Esophagus muscularis mucosa (tissue), 3 donors: ENCODE results near the gene CACNA2D2.

ENCODE experiments used
- POLR2A ChIP-seq: fragments of 450-650 bp; IDR thresholded peaks from one replicate; pipeline ENCODE4 v1.6.1; 2017; ENCODE audit warnings: antibody characterized with exemption, moderate library complexity, mild to moderate bottlenecking, low read depth
- TF ChIP-seq, protein P1 (sequence below), 3 experiments: fragments of 200-600 bp in 2 of 3; fragments of 450-650 bp in 1 of 3; sonication (generic) in 2 of 3; IDR thresholded peaks; one replicate each; pipeline ENCODE4 v1.5.1; 2017 to 2019; ENCODE audit warnings: antibody characterized with exemption in 3 of 3, mild to moderate bottlenecking in 2 of 3, moderate library complexity in 1 of 3

DNA sequence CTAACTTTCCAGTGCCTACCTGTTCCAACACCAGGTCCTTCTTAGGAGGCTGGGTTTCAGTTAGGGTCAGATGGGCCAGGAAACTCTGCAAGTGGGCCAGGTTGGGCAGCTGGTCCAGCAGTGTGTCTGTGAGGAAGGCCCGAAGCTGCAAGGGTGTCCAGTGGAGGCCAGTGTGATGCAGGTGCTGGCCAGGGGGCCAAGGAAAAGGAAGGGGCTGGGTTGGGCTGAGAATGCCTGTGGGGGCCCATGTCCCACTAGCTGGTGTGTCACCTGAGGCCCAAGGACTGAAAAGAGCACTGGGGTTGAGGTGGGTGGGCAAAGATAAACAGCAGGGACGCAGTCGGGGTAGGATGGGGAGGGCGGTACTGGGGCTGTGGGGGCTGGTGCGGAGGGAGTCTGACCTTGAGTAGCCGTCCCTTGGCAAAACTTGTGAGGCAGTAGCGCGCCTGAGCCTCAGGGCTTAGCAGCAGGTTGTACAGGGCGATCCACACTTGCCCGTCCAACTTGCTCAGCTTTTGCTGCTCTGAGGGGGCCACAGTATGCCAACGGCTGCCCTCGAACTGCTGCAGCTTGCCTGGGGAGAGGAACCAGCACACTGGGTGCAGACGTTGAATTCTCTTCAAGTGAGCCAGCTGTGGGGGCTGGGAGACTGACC lies 161.3 kb downstream of the CACNA2D2 start:
- TF ChIP-seq, protein P1, sequence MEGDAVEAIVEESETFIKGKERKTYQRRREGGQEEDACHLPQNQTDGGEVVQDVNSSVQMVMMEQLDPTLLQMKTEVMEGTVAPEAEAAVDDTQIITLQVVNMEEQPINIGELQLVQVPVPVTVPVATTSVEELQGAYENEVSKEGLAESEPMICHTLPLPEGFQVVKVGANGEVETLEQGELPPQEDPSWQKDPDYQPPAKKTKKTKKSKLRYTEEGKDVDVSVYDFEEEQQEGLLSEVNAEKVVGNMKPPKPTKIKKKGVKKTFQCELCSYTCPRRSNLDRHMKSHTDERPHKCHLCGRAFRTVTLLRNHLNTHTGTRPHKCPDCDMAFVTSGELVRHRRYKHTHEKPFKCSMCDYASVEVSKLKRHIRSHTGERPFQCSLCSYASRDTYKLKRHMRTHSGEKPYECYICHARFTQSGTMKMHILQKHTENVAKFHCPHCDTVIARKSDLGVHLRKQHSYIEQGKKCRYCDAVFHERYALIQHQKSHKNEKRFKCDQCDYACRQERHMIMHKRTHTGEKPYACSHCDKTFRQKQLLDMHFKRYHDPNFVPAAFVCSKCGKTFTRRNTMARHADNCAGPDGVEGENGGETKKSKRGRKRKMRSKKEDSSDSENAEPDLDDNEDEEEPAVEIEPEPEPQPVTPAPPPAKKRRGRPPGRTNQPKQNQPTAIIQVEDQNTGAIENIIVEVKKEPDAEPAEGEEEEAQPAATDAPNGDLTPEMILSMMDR (IDR thresholded peaks at IDR 0.05) = no peak
- TF ChIP-seq POLR2A = no peak
